ENCODE measurements around the gene CRB1. TPM values are rescaled to one million over a fixed set of nuclear protein-coding genes. Genes with fewer than 3 reads are reported as not detected.

CRB1 gene
- polyA plus RNA-seq, 3 donors = not detected

- no peaks in the 10 kb centered on the region for H3K9me3 Mint-ChIP-seq
- Histone ChIP-seq H3K27me3 (ENCODE audit: control insufficient read depth in 2 of 2, insufficient read depth in 2 of 2, low read length in 2 of 2) (no peaks in the 10 kb centered on the region), H3K4me3 (replicated peaks in 1 of 3; ENCODE audit: low read depth in 2 of 3, low read length in 3 of 3) (no peak overlapping the region), H4K20me1 (ENCODE audit: insufficient read depth, low read length) (no peaks in the 10 kb centered on the region), H3K9ac (ENCODE audit: insufficient read depth, low read length, poor library complexity, severe bottlenecking) (no peak overlapping the region), H3K27ac (ENCODE audit: low read depth in 1 of 2, low read length in 2 of 2) (no peak overlapping the region), H3K4me2 (replicated peaks; ENCODE audit: extremely low read depth, low read length, poor library complexity, severe bottlenecking) (no peak overlapping the region), H3K79me2 (ENCODE audit: insufficient read depth, low read length) (no peaks in the 10 kb centered on the region), H3K9me3 (replicated peaks in 1 of 2; ENCODE audit: control insufficient read depth in 1 of 2, insufficient read depth in 1 of 2, low read length in 2 of 2) (no peaks in the 10 kb centered on the region), H3K4me1 (ENCODE audit: control insufficient read depth in 1 of 2, insufficient read depth in 2 of 2, low read length in 2 of 2) (peaks cover 5 to 16% of the 10 kb centered on the region in 2 donors), H2AFZ (ENCODE audit: insufficient read depth, low read depth, low read length, poor library complexity, severe bottlenecking) (no peak overlapping the region), H3K36me3 (replicated peaks in 1 of 2; ENCODE audit: control insufficient read depth in 1 of 2, insufficient read depth in 2 of 2, low read length in 2 of 2) (no peaks in the 10 kb centered on the region)
- no peak for DNase-seq
- peaks cover 21% of the 10 kb centered on the region for H3K4me1 Mint-ChIP-seq
- no peak overlapping the region for H3K4me3 Mint-ChIP-seq
- intact Hi-C loops (cut with micrococcal nuclease) = no loop called here
- H3K36me3 Mint-ChIP-seq = no peaks in the 10 kb centered on the region
- H3K27ac Mint-ChIP-seq = peak overlapping the region in 1 of 7 donors; percentile 13
- WGBS (ENCODE audit: insufficient coverage) = no CpG with 5 or more reads among the region's 1 CpG
- H3K27me3 Mint-ChIP-seq (ENCODE audit: low read depth in 3 of 3) = peaks cover 0 to 1% (median 0%) of the 10 kb centered on the region in 3 donors
- no peak for TF ChIP-seq CTCF (IDR thresholded peaks at IDR 0.05)
Observed at GRCh38 chr1:197467881-197468280, 199.8 kb downstream of the CRB1 start.

GRCh38 chr1:197468543-197469175 is 200.6 kb downstream of the CRB1 start:
- no peak overlapping the region for H3K27ac ChIP-seq (ENCODE audit: low read depth in 1 of 2, low read length in 2 of 2)
- no peaks in the 10 kb centered on the region for H4K20me1 ChIP-seq (ENCODE audit: insufficient read depth, low read length)
- H3K4me2 ChIP-seq (replicated peaks; ENCODE audit: extremely low read depth, low read length, poor library complexity, severe bottlenecking) = no peak overlapping the region
- no peaks in the 10 kb centered on the region for H3K79me2 ChIP-seq (ENCODE audit: insufficient read depth, low read length)
- H3K4me3 ChIP-seq (replicated peaks in 1 of 3; ENCODE audit: low read depth in 2 of 3, low read length in 3 of 3) = no peak overlapping the region
- H3K4me3 Mint-ChIP-seq = no peak overlapping the region
- H3K9ac ChIP-seq (ENCODE audit: insufficient read depth, low read length, poor library complexity, severe bottlenecking) = no peak overlapping the region
- peak overlapping the region in 1 of 7 donors; percentile 34 for H3K27ac Mint-ChIP-seq
- H2AFZ ChIP-seq (ENCODE audit: insufficient read depth, low read depth, low read length, poor library complexity, severe bottlenecking) = no peak overlapping the region
- DNase-seq = no peak
- 31% methylated on average over 7 of the region's 9 CpGs for WGBS (ENCODE audit: insufficient coverage)
- peaks cover 5 to 15% of the 10 kb centered on the region in 2 donors for H3K4me1 ChIP-seq (ENCODE audit: control insufficient read depth in 1 of 2, insufficient read depth in 2 of 2, low read length in 2 of 2)
- no peaks in the 10 kb centered on the region for H3K27me3 ChIP-seq (ENCODE audit: control insufficient read depth in 2 of 2, insufficient read depth in 2 of 2, low read length in 2 of 2)
- peaks cover 21% of the 10 kb centered on the region for H3K4me1 Mint-ChIP-seq
- no peaks in the 10 kb centered on the region for H3K9me3 Mint-ChIP-seq
- no peaks in the 10 kb centered on the region for H3K36me3 Mint-ChIP-seq
- TF ChIP-seq CTCF (IDR thresholded peaks at IDR 0.05) = no peak
- H3K36me3 ChIP-seq (replicated peaks in 1 of 2; ENCODE audit: control insufficient read depth in 1 of 2, insufficient read depth in 2 of 2, low read length in 2 of 2) = no peaks in the 10 kb centered on the region
- H3K9me3 ChIP-seq (replicated peaks in 1 of 2; ENCODE audit: control insufficient read depth in 1 of 2, insufficient read depth in 1 of 2, low read length in 2 of 2) = no peaks in the 10 kb centered on the region
- H3K27me3 Mint-ChIP-seq (ENCODE audit: low read depth in 3 of 3) = peaks cover 0 to 1% (median 0%) of the 10 kb centered on the region in 3 donors
- intact Hi-C loops (cut with micrococcal nuclease) = no loop called here

Data from CD14-positive monocyte (primary cell).